Activated naive CD4-positive, alpha-beta T cell treated with anti-CD3 and anti-CD28 coated beads for 36 hours (primary cell): Measurements from ENCODE around the gene FHOD1. TPM values are rescaled to one million over a fixed set of nuclear protein-coding genes. Genes with fewer than 3 reads are reported as not detected.

Source experiments
- CTCF ChIA-PET: fragments of 350-600 bp; sonication (Branson Sonifier 250); formaldehyde crosslinking; loops from one replicate; lab custom pipeline; 2021; ENCODE audit warnings: antibody characterized with exemption; lab: Charles Lee
- DNase-seq: peaks from one replicate; pipeline ENCODE4 v3.0.0-alpha.2; 2020
- H3K27ac Mint-ChIP-seq: one replicate; pipeline ENCODE4 v1.8.0; 2021; ENCODE audit warnings: mild to moderate bottlenecking, mixed read lengths
- H3K27me3 Mint-ChIP-seq: one replicate; pipeline ENCODE4 v1.8.0; 2021; ENCODE audit warnings: low read depth, mixed read lengths
- H3K36me3 Mint-ChIP-seq: one replicate; pipeline ENCODE4 v1.8.0; 2021; ENCODE audit warnings: low read depth, mixed read lengths
- H3K4me1 Mint-ChIP-seq: one replicate; pipeline ENCODE4 v1.8.0; 2021; ENCODE audit warnings: low read depth, mixed read lengths
- H3K4me3 Mint-ChIP-seq: one replicate; pipeline ENCODE4 v1.8.0; 2021; ENCODE audit warnings: mild to moderate bottlenecking, moderate library complexity, mixed read lengths
- H3K9me3 Mint-ChIP-seq: one replicate; pipeline ENCODE4 v1.8.0; 2021; ENCODE audit warnings: mixed read lengths
- intact Hi-C: fragments of 100-400 bp; cut with micrococcal nuclease; formaldehyde crosslinking; loops from one replicate; pipeline ENCODE4 v1.15.1; 2023
- total RNA-seq, 2 experiments: library from RNA; stranded (reverse); gene quantifications; one replicate each; pipeline ENCODE4 v1.2.3, GENCODE V29; 2021

FHOD1 gene
- 10 to 100 TPM; 70.7 to 73.7 TPM for total RNA-seq

DNA sequence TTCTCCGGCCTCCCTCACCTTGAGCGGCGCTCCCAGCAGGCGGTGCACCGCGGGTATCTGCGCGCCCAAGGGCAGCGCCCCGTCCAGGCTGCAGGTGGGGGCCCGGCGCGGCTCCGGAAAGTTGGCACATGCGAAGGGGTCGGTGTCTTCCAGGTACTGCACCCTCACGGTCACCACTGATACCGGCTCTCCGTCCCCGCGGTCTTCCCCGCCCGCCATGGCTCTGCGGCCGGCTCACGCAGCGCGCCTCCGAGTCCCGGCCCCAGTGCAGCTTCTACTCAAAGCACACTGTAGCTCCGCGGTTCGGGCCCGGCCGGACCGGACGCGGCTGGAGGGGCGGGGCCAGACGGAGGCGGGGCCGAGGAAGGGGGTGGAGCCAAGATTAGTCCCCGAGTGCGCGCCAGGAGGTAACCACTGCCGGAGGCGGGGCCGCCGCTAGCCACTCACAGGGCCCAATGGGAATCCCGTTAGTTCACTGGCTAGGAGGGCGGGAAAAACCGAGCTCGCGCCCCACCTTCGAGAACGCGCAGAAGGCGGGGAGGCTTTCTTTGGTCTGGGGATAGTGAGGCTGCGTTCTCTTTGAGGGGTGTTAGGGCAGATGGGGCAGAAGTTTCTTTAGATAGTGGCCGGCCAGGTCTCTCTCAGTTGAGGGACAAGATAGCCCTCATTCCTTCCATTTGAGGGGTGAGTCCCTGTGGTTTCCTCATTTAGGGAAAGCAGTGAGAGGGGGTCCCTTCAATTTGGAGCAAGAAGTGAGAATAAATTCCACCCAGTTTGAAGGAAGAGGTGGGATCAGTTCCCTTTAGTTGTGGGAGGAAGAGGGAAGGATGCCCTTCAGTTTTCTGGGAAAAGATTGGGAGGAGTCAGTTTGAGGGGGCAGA, at the start of gene FHOD1:
Gene FHOD1 (minus strand): TSS at position 290 of the 881 bp plus-strand sequence. CDS start 71 bp downstream, at position 219.
- Mint-ChIP-seq H3K27me3 (peaks cover 8% of the 10 kb centered on the region), H3K9me3 (no peaks in the 10 kb centered on the region), H3K4me3 (peak within 1 kb of the TSS; percentile 89), H3K27ac (peak within 1 kb of the TSS; percentile 76), H3K36me3 (no peaks in the 10 kb centered on the region), H3K4me1 (peaks cover 49% of the 10 kb centered on the region)
- intact Hi-C loops = loop anchor here (1.0 to 10.0 kb wide), 6 partner anchors 31 to 837 kb away; partner anchors contain the start of genes CTCF, NFATC3, PHAF1 and THAP11
- CTCF ChIA-PET = interaction anchor here (0.6 to 1.8 kb wide), 7 partner anchors 15 to 184 kb away, joined by 3 to 6 read pairs (median 3); partner anchors contain the start of genes HSD11B2 and PLEKHG4
- peak; percentile 99 for DNase-seq

DNA sequence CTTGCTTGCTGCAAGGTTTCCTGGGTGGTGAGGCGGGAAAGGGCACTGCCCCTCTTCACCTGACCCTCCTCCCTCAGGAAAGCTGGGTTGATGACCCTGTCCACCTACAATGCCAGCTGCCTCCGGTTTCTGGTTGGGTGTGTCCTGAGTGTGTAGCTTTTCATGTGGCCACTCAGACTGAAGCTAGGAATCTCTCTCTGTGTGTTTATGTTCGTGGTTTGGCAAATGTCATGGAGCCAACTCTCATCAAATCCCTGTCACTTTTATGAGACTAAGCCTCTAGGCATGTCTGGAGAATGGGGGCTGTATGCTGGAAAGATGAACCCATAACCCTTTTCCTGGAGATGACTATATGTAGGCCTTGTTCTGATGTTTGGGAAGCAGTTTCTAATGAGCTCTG, 49.1 kb upstream of the FHOD1 start:
- no peak overlapping the region for H3K27ac Mint-ChIP-seq
- H3K4me3 Mint-ChIP-seq = no peak overlapping the region
- no peaks in the 10 kb centered on the region for H3K36me3 Mint-ChIP-seq
- H3K9me3 Mint-ChIP-seq = no peaks in the 10 kb centered on the region
- DNase-seq = no peak
- CTCF ChIA-PET = interaction anchor here (0.8 to 2.0 kb wide), 6 partner anchors 12 to 151 kb away, joined by 3 to 9 read pairs (median 3); no protein-coding TSS in a partner anchor
- H3K27me3 Mint-ChIP-seq = no peaks in the 10 kb centered on the region
- intact Hi-C loops = no loop called here
- H3K4me1 Mint-ChIP-seq = no peaks in the 10 kb centered on the region

DNA sequence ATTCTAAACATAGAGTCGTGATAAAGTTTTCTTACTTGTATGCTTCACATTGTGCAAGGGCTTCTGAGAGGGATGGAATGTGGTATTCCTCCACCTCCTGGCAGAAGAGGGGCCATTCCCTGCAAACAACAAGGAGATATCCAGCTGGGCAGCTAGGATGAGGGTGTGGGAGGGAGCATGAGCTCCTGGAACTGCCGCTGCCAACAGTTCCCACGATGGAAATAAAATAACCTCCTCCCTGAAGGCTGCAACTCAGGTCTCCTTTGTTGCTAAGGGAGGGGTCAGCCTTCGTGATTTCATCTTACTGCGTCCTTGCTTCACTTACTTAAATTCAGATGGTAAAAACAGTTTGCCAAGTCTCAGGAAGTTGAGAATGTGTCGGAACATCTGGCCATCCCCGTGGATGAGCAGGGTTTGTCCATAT, 47.7 kb upstream of the FHOD1 start:
- H3K36me3 Mint-ChIP-seq = no peaks in the 10 kb centered on the region
- intact Hi-C loops = no loop called here
- H3K4me1 Mint-ChIP-seq = no peaks in the 10 kb centered on the region
- peak overlapping the region; percentile 37 for H3K27ac Mint-ChIP-seq
- no peak for DNase-seq
- no peaks in the 10 kb centered on the region for H3K9me3 Mint-ChIP-seq
- H3K4me3 Mint-ChIP-seq = no peak overlapping the region
- CTCF ChIA-PET = interaction anchor here (0.5 kb wide), 1 partner anchor 21 kb away, joined by 3 read pairs; no protein-coding TSS in a partner anchor
- H3K27me3 Mint-ChIP-seq = no peaks in the 10 kb centered on the region

DNA sequence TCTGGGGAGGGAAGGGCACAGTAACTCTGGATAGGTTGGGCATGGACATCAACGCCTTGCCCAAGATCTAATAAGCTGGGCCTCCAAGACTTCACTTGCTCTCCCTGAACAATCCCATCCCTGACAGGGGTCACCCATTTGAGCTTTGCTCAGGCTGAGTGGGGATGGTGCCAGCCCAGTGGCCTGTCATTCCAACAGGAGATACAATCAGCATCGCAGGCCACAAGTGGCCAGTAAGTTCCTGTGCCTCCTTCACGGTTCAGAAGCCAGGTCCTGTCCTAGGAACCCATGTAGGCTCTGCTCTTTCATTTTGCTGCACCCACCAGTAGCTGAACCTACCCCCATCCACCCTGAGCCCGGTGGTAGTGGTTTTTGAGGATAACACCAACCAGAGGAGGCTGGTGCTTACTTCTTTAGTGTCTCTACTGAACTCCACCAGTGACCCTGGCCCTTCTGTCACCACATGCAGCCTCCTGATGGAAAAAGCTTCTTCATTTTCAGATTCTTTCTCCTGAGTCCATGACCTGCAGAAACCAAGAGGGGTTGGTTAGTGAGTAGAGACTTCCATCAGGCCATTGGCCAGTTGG, 47.0 kb upstream of the FHOD1 start:
- intact Hi-C loops = no loop called here
- H3K4me3 Mint-ChIP-seq = no peak overlapping the region
- no peaks in the 10 kb centered on the region for H3K27me3 Mint-ChIP-seq
- H3K4me1 Mint-ChIP-seq = no peaks in the 10 kb centered on the region
- CTCF ChIA-PET = interaction anchor here (0.5 to 1.3 kb wide), 2 partner anchors 16 to 20 kb away, joined by 3 to 4 read pairs; no protein-coding TSS in a partner anchor
- no peak overlapping the region for H3K27ac Mint-ChIP-seq
- H3K36me3 Mint-ChIP-seq = no peaks in the 10 kb centered on the region
- no peaks in the 10 kb centered on the region for H3K9me3 Mint-ChIP-seq
- DNase-seq = no peak

DNA sequence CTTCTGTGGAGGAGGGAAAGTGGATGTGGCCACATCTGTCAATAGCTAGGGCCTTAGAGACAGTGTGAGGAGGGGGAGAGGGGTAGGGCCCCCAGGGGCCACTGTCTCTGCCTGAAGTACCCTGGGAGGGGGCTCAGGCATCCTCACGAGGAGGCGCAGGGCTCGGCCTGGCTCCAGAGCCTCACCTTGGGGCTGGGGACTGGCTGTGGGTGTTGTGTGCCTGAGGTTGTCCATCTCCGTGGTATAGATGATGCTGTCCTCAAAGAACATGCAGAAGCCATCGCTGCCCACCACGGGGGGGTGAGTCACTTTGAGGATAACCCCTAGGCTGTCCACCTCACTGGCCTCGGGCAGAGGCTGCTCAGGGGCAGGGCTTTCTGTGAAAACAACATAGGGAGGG, 44.2 kb upstream of the FHOD1 start:
- no peaks in the 10 kb centered on the region for H3K9me3 Mint-ChIP-seq
- H3K4me1 Mint-ChIP-seq = no peaks in the 10 kb centered on the region
- H3K36me3 Mint-ChIP-seq = no peaks in the 10 kb centered on the region
- no peak overlapping the region for H3K27ac Mint-ChIP-seq
- H3K4me3 Mint-ChIP-seq = no peak overlapping the region
- no peaks in the 10 kb centered on the region for H3K27me3 Mint-ChIP-seq
- CTCF ChIA-PET = interaction anchor here (0.6 kb wide), 1 partner anchor 308 kb away, joined by 4 read pairs; no protein-coding TSS in a partner anchor
- intact Hi-C loops = no loop called here
- DNase-seq = no peak

DNA sequence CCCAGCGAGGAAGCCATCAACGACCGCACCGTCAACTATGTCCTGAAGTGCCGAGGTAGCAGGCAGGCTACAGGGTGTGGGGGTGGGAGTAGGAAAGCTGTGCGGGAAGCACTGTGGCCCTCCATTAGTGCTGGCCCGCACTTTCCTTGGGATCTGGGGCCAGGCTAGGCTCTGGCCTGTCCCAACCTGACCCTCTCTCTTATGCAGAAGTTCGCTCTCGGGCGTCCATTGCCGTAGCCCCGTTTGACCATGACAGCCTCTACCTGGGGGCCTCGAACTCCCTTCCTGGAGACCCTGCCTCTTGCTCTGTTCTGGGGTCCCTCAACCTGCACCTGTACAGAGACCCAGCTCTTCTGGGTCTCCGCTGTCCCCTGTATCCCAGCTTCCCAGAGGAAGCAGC, 40.7 kb upstream of the FHOD1 start:
- Mint-ChIP-seq H3K27me3 (no peaks in the 10 kb centered on the region), H3K36me3 (no peaks in the 10 kb centered on the region), H3K4me3 (no peak overlapping the region), H3K27ac (no peak overlapping the region), H3K4me1 (no peaks in the 10 kb centered on the region), H3K9me3 (no peaks in the 10 kb centered on the region)
- intact Hi-C loops = no loop called here
- DNase-seq = no peak
- CTCF ChIA-PET = no interaction called here

DNA sequence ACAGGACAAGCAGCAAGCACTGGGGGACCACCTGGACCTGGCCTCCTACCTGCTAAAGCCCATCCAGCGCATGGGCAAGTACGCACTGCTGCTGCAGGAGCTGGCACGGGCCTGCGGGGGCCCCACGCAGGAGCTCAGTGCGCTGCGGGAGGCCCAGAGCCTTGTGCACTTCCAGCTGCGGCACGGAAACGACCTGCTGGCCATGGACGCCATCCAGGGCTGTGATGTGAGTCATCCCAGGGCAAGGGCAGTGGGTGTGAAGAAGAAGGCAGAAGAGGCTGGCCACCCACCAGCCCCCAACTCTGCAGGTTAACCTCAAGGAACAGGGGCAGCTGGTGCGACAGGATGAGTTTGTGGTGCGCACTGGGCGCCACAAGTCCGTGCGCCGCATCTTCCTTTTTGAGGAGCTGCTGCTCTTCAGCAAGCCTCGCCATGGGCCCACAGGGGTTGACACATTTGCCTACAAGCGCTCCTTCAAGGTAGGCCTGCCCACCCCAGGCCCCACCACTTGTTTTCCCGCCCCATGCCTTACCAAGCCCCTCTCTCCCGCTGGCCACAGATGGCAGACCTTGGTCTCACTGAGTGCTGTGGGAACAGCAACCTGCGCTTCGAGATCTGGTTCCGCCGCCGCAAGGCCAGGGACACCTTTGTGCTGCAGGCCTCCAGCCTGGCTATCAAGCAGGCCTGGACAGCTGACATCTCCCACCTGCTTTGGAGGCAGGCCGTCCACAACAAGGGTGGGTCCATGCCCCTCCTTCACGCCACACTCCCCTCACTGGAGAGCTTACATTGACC, 39.4 kb upstream of the FHOD1 start:
- H3K27ac Mint-ChIP-seq = no peak overlapping the region
- no peak overlapping the region for H3K4me3 Mint-ChIP-seq
- no peak for DNase-seq
- H3K36me3 Mint-ChIP-seq = no peaks in the 10 kb centered on the region
- H3K4me1 Mint-ChIP-seq = no peaks in the 10 kb centered on the region
- intact Hi-C loops = no loop called here
- H3K9me3 Mint-ChIP-seq = no peaks in the 10 kb centered on the region
- CTCF ChIA-PET = interaction anchor here (1.1 to 1.2 kb wide), 2 partner anchors 26 to 113 kb away, joined by 3 to 7 read pairs; no protein-coding TSS in a partner anchor
- H3K27me3 Mint-ChIP-seq = no peaks in the 10 kb centered on the region

DNA sequence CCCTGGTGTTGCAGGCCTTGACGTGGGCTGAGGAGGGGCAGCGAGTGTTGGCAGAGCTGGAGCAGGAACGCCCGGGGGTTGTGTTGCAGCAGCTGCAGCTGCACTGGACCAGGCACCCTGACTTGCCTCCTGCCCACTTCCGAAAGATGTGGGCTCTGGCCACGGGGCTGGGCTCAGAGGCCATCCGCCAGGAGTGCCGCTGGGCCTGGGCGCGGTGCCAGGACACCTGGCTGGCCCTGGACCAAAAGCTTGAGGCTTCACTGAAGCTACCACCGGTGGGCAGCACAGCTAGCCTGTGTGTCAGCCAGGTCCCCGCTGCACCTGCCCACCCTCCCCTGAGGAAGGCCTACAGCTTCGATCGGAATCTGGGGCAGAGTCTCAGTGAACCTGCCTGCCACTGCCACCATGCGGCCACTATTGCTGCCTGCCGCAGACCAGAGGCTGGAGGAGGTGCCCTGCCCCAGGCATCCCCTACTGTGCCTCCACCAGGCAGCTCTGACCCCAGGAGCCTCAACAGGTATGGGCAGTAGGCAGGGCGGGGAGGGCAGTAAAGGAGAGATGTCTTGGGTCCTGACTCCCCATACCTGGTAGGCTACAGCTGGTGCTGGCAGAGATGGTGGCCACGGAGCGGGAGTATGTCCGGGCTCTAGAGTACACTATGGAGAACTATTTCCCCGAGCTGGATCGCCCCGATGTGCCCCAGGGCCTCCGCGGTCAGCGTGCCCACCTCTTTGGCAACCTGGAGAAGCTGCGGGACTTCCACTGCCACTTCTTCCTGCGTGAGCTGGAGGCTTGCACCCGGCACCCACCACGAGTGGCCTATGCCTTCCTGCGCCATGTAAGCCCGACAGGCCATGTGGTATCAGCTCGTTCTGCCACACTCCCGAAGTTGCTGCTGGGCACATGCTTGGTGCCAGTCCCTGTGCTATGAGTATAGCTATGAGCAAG, 37.7 kb upstream of the FHOD1 start:
- no peak overlapping the region for H3K27ac Mint-ChIP-seq
- H3K4me3 Mint-ChIP-seq = no peak overlapping the region
- H3K4me1 Mint-ChIP-seq = no peaks in the 10 kb centered on the region
- no peak for DNase-seq
- no peaks in the 10 kb centered on the region for H3K27me3 Mint-ChIP-seq
- intact Hi-C loops = no loop called here
- H3K36me3 Mint-ChIP-seq = no peaks in the 10 kb centered on the region
- no peaks in the 10 kb centered on the region for H3K9me3 Mint-ChIP-seq
- CTCF ChIA-PET = interaction anchor here (1.2 to 2.3 kb wide), 2 partner anchors 12 to 114 kb away, joined by 7 to 9 read pairs; no protein-coding TSS in a partner anchor

DNA sequence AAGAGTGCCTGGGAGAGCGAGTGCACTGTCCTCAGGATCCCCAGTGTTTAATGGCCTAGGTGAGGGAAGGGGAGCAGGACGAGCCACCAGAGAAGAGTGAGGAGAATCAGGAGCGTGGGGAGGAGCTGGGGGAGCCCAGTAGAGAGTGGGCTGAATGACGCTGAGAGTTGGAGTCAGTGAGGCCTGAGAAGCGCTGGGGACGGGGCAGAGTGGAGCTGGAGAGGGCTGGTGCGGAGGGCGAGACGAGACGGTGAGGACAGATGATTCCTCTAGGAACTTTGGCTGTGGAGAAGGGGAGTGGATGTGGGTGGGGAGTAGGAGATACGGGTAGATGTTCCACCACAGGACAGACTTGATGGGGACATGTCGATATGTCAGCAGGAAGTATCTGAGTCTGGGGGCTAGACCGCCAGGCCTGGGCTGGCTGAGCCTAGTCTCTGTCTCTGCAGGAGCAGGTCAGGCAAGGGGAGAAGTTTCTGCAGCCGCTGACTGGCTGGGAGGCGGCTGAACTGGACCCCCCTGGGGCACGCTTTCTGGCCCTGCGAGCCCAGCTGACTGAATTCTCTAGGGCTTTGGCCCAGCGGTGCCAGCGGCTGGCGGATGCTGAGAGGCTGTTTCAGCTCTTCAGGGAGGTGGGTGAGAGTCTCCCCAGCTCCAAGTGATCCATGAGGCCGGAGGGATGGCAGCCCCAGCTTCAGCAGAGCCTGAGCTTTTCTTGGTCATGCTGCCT, 36.7 kb upstream of the FHOD1 start:
- intact Hi-C loops = no loop called here
- Mint-ChIP-seq H3K9me3 (no peaks in the 10 kb centered on the region), H3K4me3 (no peak overlapping the region), H3K36me3 (no peaks in the 10 kb centered on the region), H3K27ac (no peak overlapping the region), H3K27me3 (no peaks in the 10 kb centered on the region), H3K4me1 (no peaks in the 10 kb centered on the region)
- no peak for DNase-seq
- CTCF ChIA-PET = interaction anchor here (0.6 to 2.3 kb wide), 3 partner anchors 13 to 270 kb away, joined by 3 to 9 read pairs (median 3); no protein-coding TSS in a partner anchor

DNA sequence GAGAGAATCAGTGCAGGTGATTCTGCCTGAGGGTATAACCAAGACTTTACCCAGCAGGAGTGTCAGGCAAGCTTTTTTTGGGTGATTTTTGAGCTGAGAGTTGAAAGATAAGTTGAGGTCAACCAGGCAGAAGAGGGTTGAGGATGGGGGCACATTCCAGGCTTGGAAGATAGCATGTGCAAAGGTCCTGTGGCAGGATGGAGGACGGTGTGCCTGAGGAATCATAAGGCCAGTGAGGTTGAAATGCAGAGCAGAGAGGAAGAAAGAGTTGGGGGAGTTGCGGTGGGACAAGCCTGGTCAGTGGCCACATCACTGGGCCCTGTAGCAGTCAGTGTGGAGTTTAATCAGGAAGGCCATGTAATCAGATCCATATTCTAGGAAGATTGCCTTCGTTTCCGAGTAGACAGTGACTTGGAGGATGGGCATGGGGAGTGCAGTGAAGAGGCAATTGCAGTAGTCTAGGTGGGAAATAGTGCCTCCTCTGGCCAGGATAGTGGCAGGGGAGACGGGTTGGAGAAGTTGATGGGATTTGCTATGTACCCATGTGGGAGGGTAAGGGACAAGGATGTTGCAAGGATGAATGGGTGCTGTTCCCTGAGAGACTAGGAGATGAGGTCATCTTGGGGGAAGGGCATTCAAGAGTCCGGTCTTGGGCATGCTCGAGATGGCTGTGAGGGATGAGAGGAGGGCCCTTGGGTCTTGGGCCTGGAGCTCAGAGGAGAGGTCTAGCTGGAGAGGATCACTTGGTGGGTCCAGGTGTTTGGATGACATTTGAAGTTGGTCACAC, 36.0 kb upstream of the FHOD1 start:
- H3K4me3 Mint-ChIP-seq = no peak overlapping the region
- intact Hi-C loops = no loop called here

More for the DNA sequence above, 36.0 kb upstream of the FHOD1 start:
- no peak for DNase-seq
- CTCF ChIA-PET = interaction anchor here (0.6 to 0.8 kb wide), 2 partner anchors 145 to 271 kb away, joined by 3 read pairs; no protein-coding TSS in a partner anchor
- Mint-ChIP-seq H3K36me3 (no peaks in the 10 kb centered on the region), H3K4me1 (peaks cover 4% of the 10 kb centered on the region), H3K27me3 (no peaks in the 10 kb centered on the region), H3K9me3 (no peaks in the 10 kb centered on the region), H3K27ac (no peak overlapping the region)
